Body of pancreas (tissue), 4 donors: ENCODE results near the gene PAIP2B.

Experiments used
- CTCF ChIP-seq, 7 experiments: fragments of 450-650 bp in 4 of 7; fragments of 200-600 bp in 3 of 7; sonication (generic) in 3 of 7; IDR thresholded peaks; one replicate each; pipeline ENCODE4 v1.5.1; 2016 to 2019; ENCODE audit warnings: antibody characterized with exemption in 7 of 7
- POLR2A ChIP-seq, 3 donors: fragments of 450-650 bp; IDR thresholded peaks; one replicate each; pipeline ENCODE4 v1.6.1; 2016; ENCODE audit warnings: antibody characterized with exemption in 3 of 3, mild to moderate bottlenecking in 2 of 3

- TF ChIP-seq CTCF (IDR thresholded peaks at IDR 0.05): no peak
- no peak for TF ChIP-seq POLR2A (IDR thresholded peaks at IDR 0.05)
Measured at GRCh38 chr2:71186973-71187372, 39.9 kb downstream of the PAIP2B start.
